Erythroblast (primary cell): ENCODE results near the gene DYNLT2.

Source experiments
- GATA1 ChIP-seq: IDR thresholded peaks from 2 replicates; pipeline ENCODE4 v1.6.1; 2011; ENCODE audit warnings: low read depth, mild to moderate bottlenecking, control low read depth, low read length, moderate library complexity
- POLR2A ChIP-seq: IDR thresholded peaks from 2 replicates; pipeline ENCODE4 v1.6.1; 2011; ENCODE audit warnings: mild to moderate bottlenecking, low read length

DNA sequence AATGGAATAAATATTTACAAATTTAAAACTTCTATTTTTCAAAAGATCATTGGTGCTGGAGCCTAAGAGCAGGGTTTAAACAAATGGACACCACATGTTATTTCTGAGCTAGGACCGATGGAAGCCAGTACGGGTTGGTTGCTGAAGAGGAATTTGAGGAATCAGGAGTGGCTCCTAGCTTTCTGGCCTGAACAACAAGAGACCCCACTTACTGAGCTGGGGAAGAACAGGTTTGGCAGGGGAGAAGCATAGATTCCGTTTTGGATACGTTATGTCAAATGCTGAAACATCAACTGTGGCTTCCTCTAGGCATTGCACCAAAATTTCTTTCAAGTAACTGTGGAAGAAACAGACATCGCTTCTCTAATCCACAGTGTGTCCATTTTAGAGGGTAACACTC lies 56.2 kb downstream of the DYNLT2 start:
- TF ChIP-seq POLR2A (no peak), GATA1 (no peak)
